HCT116 (cell line): Measurements from ENCODE around the gene PROK2. TPM values are rescaled to one million over a fixed set of nuclear protein-coding genes. Genes with fewer than 3 reads are reported as not detected.

Experiments
- ATAC-seq: fragments of 200-7000 bp; cut with Tn5 transposase; 2 replicates; pipeline ENCODE4 v1.9.1; 2020; ENCODE audit warnings: mild to moderate bottlenecking, moderate library complexity
- BruUV-seq: library from RNA; stranded (reverse); fragments of 400-500 nt; replicated peaks from 2 replicates; lab custom pipeline; 2021; lab: Mats Ljungman, UMichigan
- CTCF ChIA-PET: fragments of 300-600 bp; sonication (Branson Sonifier 250); formaldehyde crosslinking; loops from one replicate; lab custom pipeline; 2021; ENCODE audit warnings: antibody characterized with exemption; lab: Charles Lee
- POLR2A ChIA-PET: fragments of 300-600, 350-600 bp; sonication (Branson Sonifier 250); formaldehyde crosslinking; loops from one replicate; lab custom pipeline; 2021; ENCODE audit warnings: antibody characterized with exemption; lab: Charles Lee
- RAD21 ChIA-PET, 2 experiments: fragments of 300-600 bp; sonication (Branson Sonifier 250); formaldehyde crosslinking; loops; one replicate each; lab custom pipeline; 2023; ENCODE audit warnings: low total read pairs in 2 of 2; ENCODE audit not compliant: uncharacterized antibody in 2 of 2, unreplicated experiment in 2 of 2, low non-redundant PET in 1 of 2; lab: Charles Lee
- DNase-seq: peaks from one replicate; pipeline ENCODE4 v3.0.0-alpha.2; 2010; ENCODE audit warnings: low read depth, low spot score
- H2AFZ ChIP-seq: fragments of 200-600 bp; shearing (Covaris generic), sonication (generic); 2 replicates; pipeline ENCODE4 v1.6.1; 2017; ENCODE audit warnings: low read depth, mixed run types, mixed read lengths, antibody characterized with exemption, low read length; ENCODE audit not compliant: poor library complexity, severe bottlenecking
- H3K27ac ChIP-seq: 2 replicates; pipeline ENCODE4 v1.5.1; 2012; ENCODE audit warnings: low read depth, low read length
- H3K27me3 ChIP-seq: fragments of 200-600 bp; sonication (generic); 2 replicates; pipeline ENCODE4 v1.6.1; 2016; ENCODE audit warnings: mixed run types, low read length, mixed read lengths; ENCODE audit not compliant: insufficient read depth
- H3K36me3 ChIP-seq, 2 experiments: fragments of 200-500 bp in 1 of 2; fragments of 200-600 bp in 1 of 2; sonication (Bioruptor generic) in 1 of 2; sonication (generic) in 1 of 2; 2 replicates each; pipeline versions ENCODE4 v1.5.1 to v1.6.1; 2014 to 2016; ENCODE audit warnings: low read length in 2 of 2, inconsistent platforms in 1 of 2, mixed read lengths in 1 of 2, mixed run types in 1 of 2; ENCODE audit not compliant: insufficient read depth in 2 of 2, control insufficient read depth in 1 of 2
- H3K4me1 ChIP-seq, 2 experiments: fragments of 200-600 bp in 1 of 2; sonication (generic) in 1 of 2; 2 replicates each; pipeline versions ENCODE4 v1.5.1 to v1.6.1; 2012 to 2017; ENCODE audit warnings: low read length in 2 of 2, inconsistent platforms in 1 of 2, mild to moderate bottlenecking in 1 of 2, mixed read lengths in 1 of 2, mixed run types in 1 of 2, moderate library complexity in 1 of 2; ENCODE audit not compliant: insufficient read depth in 2 of 2, control insufficient read depth in 1 of 2
- H3K4me2 ChIP-seq: fragments of 200-600 bp; sonication (generic); 2 replicates; pipeline ENCODE4 v1.6.1; 2017; ENCODE audit warnings: mixed run types, low read length, mixed read lengths
- H3K4me3 ChIP-seq, 2 experiments: fragments of 200-600 bp in 1 of 2; sonication (generic) in 1 of 2; replicated peaks in 1 of 2; 2 replicates each; pipeline ENCODE4 v1.5.1; 2011 to 2016; ENCODE audit warnings: low read length in 2 of 2, control low read depth in 1 of 2, low read depth in 1 of 2, mild to moderate bottlenecking in 1 of 2, mixed read lengths in 1 of 2, mixed run types in 1 of 2
- H3K79me2 ChIP-seq: fragments of 200-600 bp; sonication (generic); 2 replicates; pipeline ENCODE4 v1.6.1; 2017; ENCODE audit warnings: mild to moderate bottlenecking, mixed run types, low read length, moderate library complexity, mixed read lengths; ENCODE audit not compliant: insufficient read depth
- H3K9ac ChIP-seq: fragments of 200-600 bp; sonication (generic); 2 replicates; pipeline ENCODE4 v1.6.1; 2016; ENCODE audit warnings: low read length, mixed read lengths
- H3K9me2 ChIP-seq: fragments of 200-600 bp; sonication (generic), shearing (Covaris generic); 2 replicates; pipeline ENCODE4 v1.6.1; 2017; ENCODE audit warnings: mixed run types, mild to moderate bottlenecking, moderate library complexity; ENCODE audit not compliant: insufficient read depth
- H3K9me3 ChIP-seq, 2 experiments: fragments of 200-500 bp in 1 of 2; fragments of 200-600 bp in 1 of 2; sonication (Bioruptor generic) in 1 of 2; sonication (generic) in 1 of 2; 2 replicates each; pipeline ENCODE4 v1.6.1; 2014 to 2017; ENCODE audit warnings: low read length in 2 of 2, mixed read lengths in 2 of 2, inconsistent platforms in 1 of 2, low read depth in 1 of 2, mild to moderate bottlenecking in 1 of 2, mixed run types in 1 of 2, moderate library complexity in 1 of 2; ENCODE audit not compliant: control insufficient read depth in 1 of 2, insufficient read depth in 1 of 2
- H4K20me1 ChIP-seq: fragments of 200-600 bp; sonication (generic), shearing (Covaris generic); 2 replicates; pipeline ENCODE4 v1.6.1; 2017; ENCODE audit warnings: mixed run types, mild to moderate bottlenecking, moderate library complexity; ENCODE audit not compliant: insufficient read depth
- CBX3 ChIP-seq: IDR thresholded peaks from 2 replicates; pipeline ENCODE4 v1.6.1; 2012; ENCODE audit warnings: low read depth
- CEBPB ChIP-seq: IDR thresholded peaks from 2 replicates; pipeline ENCODE4 v1.6.1; 2012; ENCODE audit warnings: low read depth
- EGR1 ChIP-seq: IDR thresholded peaks from 2 replicates; pipeline ENCODE4 v1.6.1; 2012; ENCODE audit warnings: low read depth
- EZH2 ChIP-seq: fragments of 200-600 bp; sonication (generic); IDR thresholded peaks from 2 replicates; pipeline ENCODE4 v1.6.1; 2017; ENCODE audit warnings: antibody characterized with exemption, mixed run types
- JUND ChIP-seq: IDR thresholded peaks from 2 replicates; pipeline ENCODE4 v1.6.1; 2012
- POLR2A ChIP-seq: IDR thresholded peaks from 2 replicates; pipeline ENCODE4 v1.7.0; 2011; ENCODE audit warnings: borderline replicate concordance; ENCODE audit not compliant: insufficient read depth, insufficient read length; ENCODE audit errors: extremely low read depth
- SIN3A ChIP-seq: IDR thresholded peaks from 2 replicates; pipeline ENCODE4 v1.6.1; 2012; ENCODE audit warnings: low read depth
- SP1 ChIP-seq: IDR thresholded peaks from 2 replicates; pipeline ENCODE4 v1.6.1; 2012; ENCODE audit warnings: low read depth
- SRF ChIP-seq: IDR thresholded peaks from 2 replicates; pipeline ENCODE4 v1.6.1; 2012; ENCODE audit warnings: low read depth
- ZFX ChIP-seq: fragments of 450-650 bp; IDR thresholded peaks from 2 replicates; pipeline ENCODE4 v1.6.1; 2017
- ZNF274 ChIP-seq: fragments of 200-500 bp; sonication (Bioruptor generic); IDR thresholded peaks from 2 replicates; pipeline ENCODE4 v1.6.1; 2014; ENCODE audit warnings: mild to moderate bottlenecking, low read depth, low read length, inconsistent platforms
- intact Hi-C: fragments of 100-400 bp; cut with micrococcal nuclease; formaldehyde crosslinking; loops from 2 replicates; pipeline ENCODE4 v1.10.0; 2022
- total RNA-seq: library from RNA; stranded (reverse); gene quantifications from one replicate; pipeline ENCODE4 v1.2.1, GENCODE V29; 2021; ENCODE audit not compliant: unreplicated experiment
- TF ChIP-seq, protein P1 (sequence below): IDR thresholded peaks from 2 replicates; pipeline ENCODE4 v1.6.1; 2011; ENCODE audit warnings: mild to moderate bottlenecking, low read length, moderate library complexity; ENCODE audit not compliant: insufficient replicate concordance; ENCODE audit errors: extremely low read depth

Gene PROK2
- total RNA-seq, 1 experiment from 2014 or later, result not detected

GRCh38 chr3:71758091-71758490 lies 26.9 kb downstream of the PROK2 start:
- Histone ChIP-seq H3K27ac (no peak overlapping the region), H3K4me2 (no peak overlapping the region), H4K20me1 (no peaks in the 10 kb centered on the region), H3K36me3 (no peaks in the 10 kb centered on the region), H2AFZ (no peak overlapping the region), H3K9me2 (no peaks in the 10 kb centered on the region)
- CTCF ChIA-PET, result no interaction called here
- no TSS peak for BruUV-seq
- DNase-seq, result no peak
- RAD21 ChIA-PET, result no interaction called here
- POLR2A ChIA-PET, result no interaction called here
- TF ChIP-seq CBX3, result no peak
- TF ChIP-seq CEBPB, result no peak
- TF ChIP-seq EZH2, result no peak
- TF ChIP-seq, protein P1, sequence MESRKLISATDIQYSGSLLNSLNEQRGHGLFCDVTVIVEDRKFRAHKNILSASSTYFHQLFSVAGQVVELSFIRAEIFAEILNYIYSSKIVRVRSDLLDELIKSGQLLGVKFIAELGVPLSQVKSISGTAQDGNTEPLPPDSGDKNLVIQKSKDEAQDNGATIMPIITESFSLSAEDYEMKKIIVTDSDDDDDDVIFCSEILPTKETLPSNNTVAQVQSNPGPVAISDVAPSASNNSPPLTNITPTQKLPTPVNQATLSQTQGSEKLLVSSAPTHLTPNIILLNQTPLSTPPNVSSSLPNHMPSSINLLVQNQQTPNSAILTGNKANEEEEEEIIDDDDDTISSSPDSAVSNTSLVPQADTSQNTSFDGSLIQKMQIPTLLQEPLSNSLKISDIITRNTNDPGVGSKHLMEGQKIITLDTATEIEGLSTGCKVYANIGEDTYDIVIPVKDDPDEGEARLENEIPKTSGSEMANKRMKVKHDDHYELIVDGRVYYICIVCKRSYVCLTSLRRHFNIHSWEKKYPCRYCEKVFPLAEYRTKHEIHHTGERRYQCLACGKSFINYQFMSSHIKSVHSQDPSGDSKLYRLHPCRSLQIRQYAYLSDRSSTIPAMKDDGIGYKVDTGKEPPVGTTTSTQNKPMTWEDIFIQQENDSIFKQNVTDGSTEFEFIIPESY, result no peak
- no peak for TF ChIP-seq POLR2A
- TF ChIP-seq, all 23 proteins: peak for 0
- Histone ChIP-seq H3K79me2 (no peaks in the 10 kb centered on the region), H3K27me3 (peaks cover 19% of the 10 kb centered on the region), H3K4me1 (no peaks in the 10 kb centered on the region), H3K9ac (no peak overlapping the region), H3K4me3 (no peak overlapping the region), H3K9me3 (no peaks in the 10 kb centered on the region)
- ATAC-seq, result no peak
- intact Hi-C loops, result no loop called here

GRCh38 chr3:71754610-71755253 lies 30.2 kb downstream of the PROK2 start:
- Histone ChIP-seq H3K9me2 (no peaks in the 10 kb centered on the region), H3K27me3 (peaks cover 8% of the 10 kb centered on the region; the same call in 1 of the 2 replicates), H3K9me3 (no peaks in the 10 kb centered on the region), H3K9ac (no peak overlapping the region), H3K27ac (no peak overlapping the region), H3K4me1 (no peaks in the 10 kb centered on the region), H3K36me3 (no peaks in the 10 kb centered on the region), H4K20me1 (no peaks in the 10 kb centered on the region), H2AFZ (no peak overlapping the region), H3K4me3 (no peak overlapping the region), H3K4me2 (no peak overlapping the region), H3K79me2 (no peaks in the 10 kb centered on the region)
- DNase-seq (no peak), ATAC-seq (no peak)
- no peak for TF ChIP-seq ZNF274
- no peak for TF ChIP-seq ZFX
- TF ChIP-seq SP1, result no peak
- TF ChIP-seq, protein P1, result no peak
- no peak for TF ChIP-seq EZH2
- TF ChIP-seq SRF, result no peak
- TF ChIP-seq SIN3A, result no peak
- TF ChIP-seq EGR1, result no peak
- no peak for TF ChIP-seq JUND
- POLR2A ChIA-PET, result no interaction called here
- CTCF ChIA-PET, result interaction anchor here (0.7 kb wide), 1 partner anchor 18 kb away, joined by 3 read pairs; no protein-coding TSS in a partner anchor
- RAD21 ChIA-PET, result no interaction called here
- no TSS peak for BruUV-seq
- intact Hi-C loops, result no loop called here
